Measurements from ENCODE around the gene TEX38.

GRCh38 chr1:46675549-46676314 is 4.1 kb downstream of the TEX38 start:
- TF ChIP-seq CTCF (conservative IDR thresholded peaks at IDR 0.05; ENCODE audit: low read depth, low read length) = no peak
- TF ChIP-seq EZH2 (IDR thresholded peaks at IDR 0.05; ENCODE audit: low read length, unreplicated experiment) = no peak
- TF ChIP-seq EZH2phosphoT487 (IDR thresholded peaks at IDR 0.05; ENCODE audit: borderline replicate concordance, low read length) = no peak
